Lung (tissue), 16 donors: ENCODE results near the gene FGF13. TPM values are rescaled to one million over a fixed set of nuclear protein-coding genes. Genes with fewer than 3 reads are reported as not detected.
A peak's percentile ranks its signal among the peaks of the same experiment; 100 is the strongest.

ENCODE experiments used
- ATAC-seq: fragments of 200-7000 bp; cut with Tn5 transposase; one replicate; pipeline ENCODE4 v1.9.1; 2020; ENCODE audit warnings: moderate number of reproducible peaks; ENCODE audit not compliant: insufficient read depth, low FRiP score
- DNase-seq, 3 donors: peaks; one replicate each; pipeline ENCODE4 v3.0.0-alpha.2; 2013 to 2017
- H3K27ac ChIP-seq, 2 donors: one replicate each; pipeline ENCODE4 v1.5.1; 2013; ENCODE audit warnings: mild to moderate bottlenecking in 2 of 2, moderate library complexity in 2 of 2, control low read depth in 1 of 2, inconsistent platforms in 1 of 2, low read depth in 1 of 2, low read length in 1 of 2
- H3K27me3 ChIP-seq, 3 donors: one replicate each; pipeline ENCODE4 v1.5.1; 2013; ENCODE audit warnings: low read length in 2 of 3; ENCODE audit not compliant: control insufficient read depth in 3 of 3, insufficient read depth in 3 of 3
- H3K36me3 ChIP-seq, 4 donors: one replicate each; pipeline ENCODE4 v1.5.1; 2013; ENCODE audit warnings: low read length in 4 of 4, mild to moderate bottlenecking in 1 of 4, moderate library complexity in 1 of 4; ENCODE audit not compliant: control insufficient read depth in 4 of 4, insufficient read depth in 4 of 4
- H3K4me1 ChIP-seq, 5 donors: one replicate each; pipeline ENCODE4 v1.5.1; 2013; ENCODE audit warnings: low read length in 5 of 5, mild to moderate bottlenecking in 2 of 5, moderate library complexity in 1 of 5; ENCODE audit not compliant: control insufficient read depth in 5 of 5, insufficient read depth in 5 of 5
- H3K4me3 ChIP-seq: one replicate; pipeline ENCODE4 v1.5.1; 2013; ENCODE audit warnings: mild to moderate bottlenecking, control low read depth, moderate library complexity
- H3K9ac ChIP-seq, 2 donors: one replicate each; pipeline ENCODE4 v1.5.1; 2013; ENCODE audit warnings: low read length in 2 of 2, control low read depth in 1 of 2; ENCODE audit not compliant: insufficient read depth in 1 of 2
- H3K9me3 ChIP-seq, 4 donors: one replicate each; pipeline ENCODE4 v1.5.1; 2013; ENCODE audit warnings: low read length in 3 of 4, mild to moderate bottlenecking in 1 of 4, moderate library complexity in 1 of 4; ENCODE audit not compliant: control insufficient read depth in 4 of 4, insufficient read depth in 3 of 4
- WGBS, 2 donors: extraction: QIAGEN DNeasy Blood & Tissue Kit; methylation state at CpG; one replicate each; pipeline ENCODE4 v1.1.7; 2013; 5-methylcytosine and 5-hydroxymethylcytosine counted together
- long read RNA-seq, 5 donors: transcript quantifications; one replicate each; lab custom pipeline, GENCODE V29; 2026
- polyA plus RNA-seq, 2 donors: library from polyadenylated mRNA; stranded (reverse); fragments of 200-250 nt; gene quantifications; one replicate each; pipeline ENCODE4 v1.2.1, GENCODE V29; 2013
- total RNA-seq, 2 donors: library from RNA; depleted of rRNA in 1 of 2; stranded (reverse); fragments of >200 nt in 1 of 2; gene quantifications; one replicate each; pipeline ENCODE4 v1.2.1, GENCODE V29; 2014 to 2021
- TF ChIP-seq, protein P1 (sequence below): IDR thresholded peaks from 2 replicates; pipeline ENCODE4 v1.5.1; 2012; ENCODE audit warnings: mild to moderate bottlenecking; ENCODE audit errors: control extremely low read depth, extremely low read depth
- donor health status: control.
- donor health status: control.
- donor health status: Bipolar disorder and iron deficiency.
- donor health status: healthy.
- donor health status: DM: yes; HTN: yes; CAD: no.

Gene FGF13
- 1 to 10 TPM; 2.1 to 7.5 TPM for total RNA-seq
- 1 to 10 TPM; 1.7 to 3.5 TPM for polyA plus RNA-seq
- long read RNA-seq, donor 1, full-length matches to known transcripts = 3 of 3 reads
- long read RNA-seq, donor 1, partial matches to known transcripts = 0 of 3 reads
- long read RNA-seq, donor 1, other reads (novel, unspliced or antisense) = 0 of 3 reads
- long read RNA-seq, donor 2, full-length matches to known transcripts = 1 of 1 reads
- long read RNA-seq, donor 2, partial matches to known transcripts = 0 of 1 reads
- long read RNA-seq, donor 2, other reads (novel, unspliced or antisense) = 0 of 1 reads
- long read RNA-seq, donor 3, full-length matches to known transcripts = 2 of 2 reads
- long read RNA-seq, donor 3, partial matches to known transcripts = 0 of 2 reads
- long read RNA-seq, donor 3, other reads (novel, unspliced or antisense) = 0 of 2 reads
- long read RNA-seq, donor 4, full-length matches to known transcripts = 1 of 1 reads
- long read RNA-seq, donor 4, partial matches to known transcripts = 0 of 1 reads
- long read RNA-seq, donor 4, other reads (novel, unspliced or antisense) = 0 of 1 reads
- long read RNA-seq, donor 5, full-length matches to known transcripts = 2 of 2 reads
- long read RNA-seq, donor 5, partial matches to known transcripts = 0 of 2 reads
- long read RNA-seq, donor 5, other reads (novel, unspliced or antisense) = 0 of 2 reads

DNA sequence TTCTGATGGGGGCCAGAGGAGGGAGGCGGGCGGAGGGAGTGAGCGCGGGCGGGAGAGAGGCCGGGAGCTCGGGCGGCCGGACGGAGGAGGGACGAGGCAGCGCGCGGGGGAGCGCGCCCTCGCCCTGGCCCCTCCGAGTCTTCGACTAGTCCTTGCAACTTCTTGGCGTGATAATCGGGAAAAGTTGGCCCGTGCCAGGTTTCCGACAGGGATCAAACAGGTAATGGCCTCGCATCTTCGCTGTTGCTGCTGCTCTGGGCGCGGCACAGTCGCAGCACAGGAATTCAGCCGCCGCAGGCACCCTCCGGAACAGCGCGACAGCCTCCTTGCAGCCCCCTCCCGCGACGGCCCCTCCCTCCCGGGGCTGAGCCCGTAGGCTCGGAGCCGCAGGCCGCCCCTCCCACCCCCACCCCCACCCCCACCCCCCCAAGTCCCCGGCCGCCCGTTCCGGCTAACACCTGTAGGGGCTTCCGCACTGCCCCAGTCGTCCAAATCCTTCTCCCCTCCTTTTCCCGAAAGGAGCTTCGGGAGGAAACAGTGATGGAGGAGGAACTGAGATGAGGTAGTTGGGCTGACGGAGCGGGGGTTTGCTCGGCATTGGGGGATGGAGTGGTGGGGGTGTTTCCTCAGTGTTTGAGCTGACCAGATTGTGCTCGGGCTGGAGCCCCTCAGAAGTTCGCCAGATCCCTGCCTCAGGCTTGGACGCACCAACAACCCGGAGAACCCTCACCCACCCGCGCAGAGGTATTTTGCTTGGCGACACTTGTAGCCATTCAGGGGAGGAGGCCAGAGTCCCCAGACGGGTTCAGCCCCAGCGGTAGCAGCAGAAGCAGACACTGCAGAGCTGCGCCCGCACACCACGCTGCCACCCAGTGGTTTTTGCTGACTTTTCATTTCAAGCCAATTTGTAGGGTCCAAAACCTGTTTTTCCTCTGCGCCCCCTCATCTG, at the start of gene FGF13:
TSS of gene FGF13 (minus strand) at position 319 of the 949 bp plus-strand sequence. CDS start 714 bp downstream, outside the sequence.
- DNase-seq (peak in 2 of 3 donors; percentile 64 to 66), ATAC-seq (peak; percentile 36)
- peaks cover 0 to 11% (median 0%) of the 10 kb centered on the region in 4 donors for H3K9me3 ChIP-seq
- H3K36me3 ChIP-seq = no peaks in the 10 kb centered on the region
- H3K27ac ChIP-seq = peak within 1 kb of the TSS in 1 of 2 donors; percentile 31
- no peaks in the 10 kb centered on the region for H3K4me1 ChIP-seq
- H3K9ac ChIP-seq = peak within 1 kb of the TSS in 1 of 2 donors; percentile 23
- 1 to 29% methylated on average over 17 to 63 of the region's 65 CpGs for WGBS, 2 donors
- peak within 1 kb of the TSS; percentile 44 for H3K4me3 ChIP-seq
- TF ChIP-seq, protein P1, sequence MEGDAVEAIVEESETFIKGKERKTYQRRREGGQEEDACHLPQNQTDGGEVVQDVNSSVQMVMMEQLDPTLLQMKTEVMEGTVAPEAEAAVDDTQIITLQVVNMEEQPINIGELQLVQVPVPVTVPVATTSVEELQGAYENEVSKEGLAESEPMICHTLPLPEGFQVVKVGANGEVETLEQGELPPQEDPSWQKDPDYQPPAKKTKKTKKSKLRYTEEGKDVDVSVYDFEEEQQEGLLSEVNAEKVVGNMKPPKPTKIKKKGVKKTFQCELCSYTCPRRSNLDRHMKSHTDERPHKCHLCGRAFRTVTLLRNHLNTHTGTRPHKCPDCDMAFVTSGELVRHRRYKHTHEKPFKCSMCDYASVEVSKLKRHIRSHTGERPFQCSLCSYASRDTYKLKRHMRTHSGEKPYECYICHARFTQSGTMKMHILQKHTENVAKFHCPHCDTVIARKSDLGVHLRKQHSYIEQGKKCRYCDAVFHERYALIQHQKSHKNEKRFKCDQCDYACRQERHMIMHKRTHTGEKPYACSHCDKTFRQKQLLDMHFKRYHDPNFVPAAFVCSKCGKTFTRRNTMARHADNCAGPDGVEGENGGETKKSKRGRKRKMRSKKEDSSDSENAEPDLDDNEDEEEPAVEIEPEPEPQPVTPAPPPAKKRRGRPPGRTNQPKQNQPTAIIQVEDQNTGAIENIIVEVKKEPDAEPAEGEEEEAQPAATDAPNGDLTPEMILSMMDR = no peak
- peaks cover 13 to 34% (median 18%) of the 10 kb centered on the region in 3 donors for H3K27me3 ChIP-seq

- ATAC-seq (no peak), DNase-seq (peak in 1 of 3 donors; percentile 17)
- Histone ChIP-seq H3K27me3 (peaks cover 11 to 25% (median 12%) of the 10 kb centered on the region in 3 donors), H3K9me3 (peaks cover 0 to 1% (median 0%) of the 10 kb centered on the region in 4 donors), H3K4me3 (no peak overlapping the region), H3K27ac (no peak overlapping the region), H3K36me3 (no peaks in the 10 kb centered on the region), H3K9ac (no peak overlapping the region), H3K4me1 (peaks cover 0 to 6% (median 2%) of the 10 kb centered on the region in 5 donors)
- TF ChIP-seq, protein P1 = no peak
- 61 to 82% methylated on average over 5 of the region's 5 CpGs for WGBS, 2 donors
Measured at GRCh38 chrX:138759217-138759943, 47.9 kb upstream of the FGF13 start.

- TF ChIP-seq, protein P1 = no peak
- Histone ChIP-seq H3K9me3 (peaks cover 0 to 1% (median 0%) of the 10 kb centered on the region in 4 donors), H3K4me1 (peaks cover 0 to 2% (median 0%) of the 10 kb centered on the region in 5 donors), H3K27ac (no peak overlapping the region), H3K36me3 (no peaks in the 10 kb centered on the region), H3K27me3 (peaks cover 6 to 30% (median 10%) of the 10 kb centered on the region in 3 donors), H3K4me3 (no peak overlapping the region), H3K9ac (no peak overlapping the region)
- ATAC-seq = no peak
- WGBS, 2 donors = 6 to 9% methylated on average over 2 of the region's 2 CpGs
- DNase-seq = peak; percentile 79 to 87 (median 81)
Measured at GRCh38 chrX:138756234-138756633, 44.7 kb upstream of the FGF13 start.
